PC-9 (cell line): ENCODE measurements around the gene ATP6V0B. TPM values are rescaled to one million over a fixed set of nuclear protein-coding genes. Genes with fewer than 3 reads are reported as not detected.
A peak's percentile ranks its signal among the peaks of the same experiment; 100 is the strongest.

Experiments used
- BruUV-seq: library from RNA; stranded (reverse); fragments of 400-500 nt; replicated peaks from 2 replicates; lab custom pipeline; 2021; lab: Mats Ljungman, UMichigan
- CTCF ChIA-PET: fragments of 300-600 bp; sonication (Branson Sonifier 250); formaldehyde crosslinking; loops from one replicate; lab custom pipeline; 2022; ENCODE audit warnings: antibody characterized with exemption; lab: Charles Lee
- POLR2A ChIA-PET: fragments of 300-600 bp; sonication (Branson Sonifier 250); formaldehyde crosslinking; loops from one replicate; lab custom pipeline; 2022; ENCODE audit warnings: antibody characterized with exemption; ENCODE audit not compliant: unreplicated experiment; lab: Charles Lee
- DNase-seq, 2 experiments: peaks; one replicate each; pipeline versions ENCODE4 v3.0.0 to v3.0.0-alpha.2; 2015 to 2022; ENCODE audit warnings: mixed read lengths in 1 of 2
- H2AFZ ChIP-seq: fragments of 200-600 bp; sonication (generic); 2 replicates; pipeline ENCODE4 v1.8.1; 2017; ENCODE audit warnings: antibody characterized with exemption
- H3F3A ChIP-seq: fragments of 200-600 bp; sonication (generic); 2 replicates; pipeline ENCODE4 v1.8.1; 2017; ENCODE audit warnings: antibody characterized with exemption, mild to moderate bottlenecking, low read depth; ENCODE audit not compliant: insufficient read depth
- H3K27ac ChIP-seq: fragments of 200-600 bp; sonication (generic); 2 replicates; pipeline ENCODE4 v1.6.1; 2016; ENCODE audit warnings: mixed run types
- H3K27me3 ChIP-seq: fragments of 200-600 bp; sonication (generic); 2 replicates; pipeline ENCODE4 v1.6.1; 2016; ENCODE audit warnings: low read depth, mixed run types; ENCODE audit not compliant: insufficient read depth
- H3K36me3 ChIP-seq: fragments of 200-600 bp; sonication (generic); 2 replicates; pipeline ENCODE4 v1.6.1; 2016; ENCODE audit warnings: low read depth, mixed run types
- H3K4me1 ChIP-seq: fragments of 200-600 bp; sonication (generic); replicated peaks from 2 replicates; pipeline ENCODE4 v1.6.1; 2016; ENCODE audit warnings: mixed run types; ENCODE audit not compliant: insufficient read depth
- H3K4me2 ChIP-seq: fragments of 200-600 bp; sonication (generic); 2 replicates; pipeline ENCODE4 v1.6.1; 2017; ENCODE audit warnings: mixed run types
- H3K4me3 ChIP-seq: fragments of 200-600 bp; sonication (generic); 2 replicates; pipeline ENCODE4 v1.6.1; 2016; ENCODE audit warnings: mixed run types
- H3K79me2 ChIP-seq: fragments of 200-600 bp; sonication (generic); 2 replicates; pipeline ENCODE4 v1.6.1; 2017; ENCODE audit warnings: low read depth, mixed run types
- H3K9me2 ChIP-seq: fragments of 200-600 bp; sonication (generic); 2 replicates; pipeline ENCODE4 v1.8.1; 2017; ENCODE audit warnings: mild to moderate bottlenecking; ENCODE audit not compliant: insufficient read depth
- H3K9me3 ChIP-seq: fragments of 200-600 bp; sonication (generic); 2 replicates; pipeline ENCODE4 v1.8.1; 2016; ENCODE audit warnings: low read depth; ENCODE audit not compliant: insufficient read depth
- H4K20me1 ChIP-seq: fragments of 200-600 bp; sonication (generic); 2 replicates; pipeline ENCODE4 v1.8.1; 2017; ENCODE audit not compliant: insufficient read depth
- EZH2 ChIP-seq: fragments of 200-600 bp; sonication (generic); IDR thresholded peaks from 2 replicates; pipeline ENCODE4 v1.8.0; 2017; ENCODE audit warnings: antibody characterized with exemption, low read depth
- intact Hi-C: fragments of 100-400 bp; cut with micrococcal nuclease; formaldehyde crosslinking; loops from one replicate; pipeline ENCODE4 v1.10.0; 2022; ENCODE audit not compliant: unreplicated experiment
- total RNA-seq: library from RNA; stranded (reverse); gene quantifications from 2 replicates; pipeline ENCODE4 v1.2.3, GENCODE V29; 2021
- TF ChIP-seq, protein P1 (sequence below): fragments of 200-600 bp; sonication (generic); conservative IDR thresholded peaks from 2 replicates; pipeline ENCODE4 v1.6.1; 2017; ENCODE audit warnings: mixed run types, antibody characterized with exemption, mild to moderate bottlenecking, moderate library complexity

ATP6V0B gene
- total RNA-seq, 1 experiment from 2014 or later = 125 TPM

DNA sequence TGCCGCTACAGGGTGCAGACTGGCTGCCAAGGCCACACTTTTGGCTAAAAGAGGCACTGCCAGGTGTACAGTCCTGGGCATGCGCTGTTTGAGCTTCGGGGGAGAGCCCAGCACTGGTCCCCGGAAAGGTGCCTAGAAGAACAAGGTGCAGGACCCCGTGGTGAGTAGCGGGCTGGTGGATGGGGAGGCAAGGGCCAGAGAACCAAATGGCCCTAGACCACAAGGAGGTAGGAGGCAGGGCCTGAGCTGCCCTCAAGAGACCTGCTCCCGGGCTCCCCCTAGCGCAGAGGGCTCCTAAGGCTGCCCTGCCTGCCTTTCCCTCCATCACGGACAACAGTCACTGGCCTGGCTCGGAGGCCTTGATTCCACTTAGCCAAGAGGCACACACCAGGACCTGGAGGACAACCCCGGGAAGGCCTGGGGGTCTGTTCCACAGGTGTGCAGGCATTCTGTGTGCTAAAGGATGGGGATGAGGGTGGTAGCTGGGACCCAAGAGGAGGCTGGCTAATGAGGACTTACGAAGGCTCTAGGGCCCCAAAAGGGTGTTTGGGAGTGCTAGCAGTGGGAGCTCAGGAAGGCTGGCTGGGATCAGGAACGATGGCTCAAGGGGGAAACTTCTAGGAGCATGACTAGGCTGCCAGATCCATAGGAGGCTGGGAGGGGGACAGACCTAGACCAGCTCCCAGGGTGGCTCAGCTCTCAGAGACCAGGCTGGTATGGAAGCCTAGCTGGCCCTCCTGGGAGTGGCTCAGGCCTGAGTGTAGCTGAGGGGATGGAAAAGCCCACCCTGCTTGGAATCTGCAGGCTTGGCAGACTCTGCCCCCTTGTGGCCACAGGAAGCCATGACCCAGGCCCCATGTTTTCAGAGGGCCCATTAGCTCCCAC, 40.4 kb upstream of the ATP6V0B start:
- H3K4me2 ChIP-seq = peak overlapping the region; percentile 95
- H2AFZ ChIP-seq = peak overlapping the region; percentile 85; the same call in 1 of the 2 replicates
- no peaks in the 10 kb centered on the region for H3K9me2 ChIP-seq
- ChIA-PET POLR2A (interaction anchor here (0.6 to 1.3 kb wide), 6 partner anchors 81 to 284 kb away, joined by 3 to 12 read pairs (median 8); partner anchors contain the start of gene KDM4A), CTCF (interaction anchor here (0.6 to 4.0 kb wide), 22 partner anchors 9 to 1355 kb away, joined by 3 to 185 read pairs (median 5); partner anchors contain the start of genes KDM4A and PTPRF)
- TF ChIP-seq, protein P1, sequence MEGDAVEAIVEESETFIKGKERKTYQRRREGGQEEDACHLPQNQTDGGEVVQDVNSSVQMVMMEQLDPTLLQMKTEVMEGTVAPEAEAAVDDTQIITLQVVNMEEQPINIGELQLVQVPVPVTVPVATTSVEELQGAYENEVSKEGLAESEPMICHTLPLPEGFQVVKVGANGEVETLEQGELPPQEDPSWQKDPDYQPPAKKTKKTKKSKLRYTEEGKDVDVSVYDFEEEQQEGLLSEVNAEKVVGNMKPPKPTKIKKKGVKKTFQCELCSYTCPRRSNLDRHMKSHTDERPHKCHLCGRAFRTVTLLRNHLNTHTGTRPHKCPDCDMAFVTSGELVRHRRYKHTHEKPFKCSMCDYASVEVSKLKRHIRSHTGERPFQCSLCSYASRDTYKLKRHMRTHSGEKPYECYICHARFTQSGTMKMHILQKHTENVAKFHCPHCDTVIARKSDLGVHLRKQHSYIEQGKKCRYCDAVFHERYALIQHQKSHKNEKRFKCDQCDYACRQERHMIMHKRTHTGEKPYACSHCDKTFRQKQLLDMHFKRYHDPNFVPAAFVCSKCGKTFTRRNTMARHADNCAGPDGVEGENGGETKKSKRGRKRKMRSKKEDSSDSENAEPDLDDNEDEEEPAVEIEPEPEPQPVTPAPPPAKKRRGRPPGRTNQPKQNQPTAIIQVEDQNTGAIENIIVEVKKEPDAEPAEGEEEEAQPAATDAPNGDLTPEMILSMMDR = peak; percentile 90
- TF ChIP-seq EZH2 = no peak
- H3K9me3 ChIP-seq = no peaks in the 10 kb centered on the region
- H3K4me1 ChIP-seq = peaks cover 43% of the 10 kb centered on the region
- H3K27ac ChIP-seq = peak overlapping the region; percentile 84
- TSS peak; percentile 46 for BruUV-seq
- no peaks in the 10 kb centered on the region for H3K36me3 ChIP-seq
- DNase-seq = peak; percentile 64 to 90
- intact Hi-C loops = loop anchor here (1.0 to 2.0 kb wide), 7 partner anchors 76 to 708 kb away; partner anchors contain the start of gene ST3GAL3
- no peaks in the 10 kb centered on the region for H3K27me3 ChIP-seq
- peak overlapping the region; percentile 90 for H3K4me3 ChIP-seq
- no peaks in the 10 kb centered on the region for H4K20me1 ChIP-seq
- 0 out of 2 replicates have a peak, but pooled peaks cover 7% of the 10 kb centered on the region for H3K79me2 ChIP-seq
- H3F3A ChIP-seq = peaks cover 38% of the 10 kb centered on the region; the same call in 1 of the 2 replicates

DNA sequence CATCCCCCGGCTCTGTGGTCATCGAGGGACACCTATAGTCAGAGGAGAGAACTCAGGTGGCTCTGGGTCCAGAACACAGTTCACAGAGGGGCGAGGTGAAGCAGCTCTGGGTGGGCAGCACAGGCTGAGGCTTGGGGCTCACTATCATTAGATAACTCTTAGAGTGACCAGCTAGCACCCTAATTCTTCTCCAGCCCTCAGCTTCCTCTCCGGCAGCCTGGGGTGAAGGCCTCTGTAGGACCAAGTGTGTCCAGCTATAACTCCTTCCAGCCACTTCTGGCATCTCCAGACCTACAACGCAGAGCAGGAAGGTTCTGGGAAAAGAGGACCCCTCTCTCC, 39.8 kb upstream of the ATP6V0B start:
- CTCF ChIA-PET = interaction anchor here (0.6 to 4.0 kb wide), 19 partner anchors 9 to 1355 kb away, joined by 3 to 185 read pairs (median 7); partner anchors contain the start of genes KDM4A and PTPRF
- H3K9me3 ChIP-seq = no peaks in the 10 kb centered on the region
- BruUV-seq = no TSS peak
- no peaks in the 10 kb centered on the region for H3K9me2 ChIP-seq
- H3K36me3 ChIP-seq = no peaks in the 10 kb centered on the region
- POLR2A ChIA-PET = interaction anchor here (1.1 to 1.3 kb wide), 3 partner anchors 170 to 284 kb away, joined by 8 to 12 read pairs (median 10); partner anchors contain the start of gene KDM4A
- H2AFZ ChIP-seq = no peak overlapping the region
- intact Hi-C loops = loop anchor here (1.0 to 2.0 kb wide), 7 partner anchors 77 to 708 kb away; partner anchors contain the start of gene ST3GAL3
- no peaks in the 10 kb centered on the region for H3K27me3 ChIP-seq
- DNase-seq = no peak
- H3K4me1 ChIP-seq = peaks cover 39% of the 10 kb centered on the region
- no peak for TF ChIP-seq EZH2
- TF ChIP-seq, protein P1 = no peak; the same call in 1 of the 2 replicates
- no peaks in the 10 kb centered on the region for H4K20me1 ChIP-seq
- H3F3A ChIP-seq = peaks cover 32% of the 10 kb centered on the region; the same call in 1 of the 2 replicates
- H3K79me2 ChIP-seq = 0 out of 2 replicates have a peak, but pooled peaks cover 7% of the 10 kb centered on the region
- H3K27ac ChIP-seq = no peak overlapping the region
- H3K4me3 ChIP-seq = peak overlapping the region; percentile 15; the same call in 1 of the 2 replicates
- peak overlapping the region; percentile 95 for H3K4me2 ChIP-seq
